NCI-H1694 treated with DMSO at 0.1 percent for 48 hours (cell line): ENCODE results near the gene TREML2.
"Not testable (repeated sequence)": the region's sequence is repeated elsewhere in the genome, so short reads cannot be mapped to it uniquely, and the experiment has no call there.

Source experiments
- DNase-seq: peaks from one replicate; lab custom pipeline; 2025; lab: John Stamatoyannopoulos, UW

TREML2 gene, protein sequence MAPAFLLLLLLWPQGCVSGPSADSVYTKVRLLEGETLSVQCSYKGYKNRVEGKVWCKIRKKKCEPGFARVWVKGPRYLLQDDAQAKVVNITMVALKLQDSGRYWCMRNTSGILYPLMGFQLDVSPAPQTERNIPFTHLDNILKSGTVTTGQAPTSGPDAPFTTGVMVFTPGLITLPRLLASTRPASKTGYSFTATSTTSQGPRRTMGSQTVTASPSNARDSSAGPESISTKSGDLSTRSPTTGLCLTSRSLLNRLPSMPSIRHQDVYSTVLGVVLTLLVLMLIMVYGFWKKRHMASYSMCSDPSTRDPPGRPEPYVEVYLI

DNA sequence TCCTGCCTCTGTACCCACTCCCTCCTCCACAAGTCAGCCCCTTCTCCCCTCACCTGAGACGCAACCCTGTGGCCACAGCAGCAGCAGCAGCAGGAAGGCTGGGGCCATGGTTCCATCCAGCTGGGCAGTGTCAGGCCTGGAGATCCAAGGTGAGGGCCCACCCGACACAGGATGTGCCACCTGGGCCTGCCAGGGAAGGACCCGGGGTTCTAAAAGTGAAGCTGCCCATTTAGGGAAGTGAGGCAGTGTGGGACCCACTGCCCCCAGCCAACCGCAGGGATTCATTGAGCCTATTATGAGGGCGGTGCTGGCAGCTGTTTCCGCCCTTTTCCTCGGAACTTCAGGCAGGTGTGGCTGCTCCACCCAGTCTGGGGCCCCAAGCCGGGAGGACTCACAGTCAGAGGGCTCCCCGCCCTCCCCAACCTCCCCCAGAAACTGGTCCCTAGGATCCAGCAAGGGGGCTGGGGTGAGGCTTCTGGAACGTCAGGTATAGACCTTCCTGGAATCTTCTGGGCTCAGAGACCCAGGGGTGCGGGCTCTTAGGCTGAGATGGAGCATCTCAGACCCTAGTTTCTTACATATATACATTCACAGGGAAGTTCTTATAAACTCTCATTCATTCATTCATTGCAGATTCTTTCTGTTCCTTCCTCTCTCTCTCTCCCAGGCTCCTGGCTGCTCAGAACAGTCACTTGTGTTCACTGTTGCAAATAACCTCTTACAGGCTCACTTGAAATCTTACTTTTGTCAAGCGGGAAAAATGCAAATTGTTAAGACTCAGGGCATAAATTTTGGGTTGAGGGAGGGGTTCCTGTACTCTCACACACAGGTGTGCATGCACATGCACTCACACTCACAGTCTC is at the start of gene TREML2:
TREML2 (minus strand) TSS at position 249 of the 863 bp plus-strand sequence; CDS start at position 108, 141 bp downstream.
- DNase-seq, result no peak

DNA sequence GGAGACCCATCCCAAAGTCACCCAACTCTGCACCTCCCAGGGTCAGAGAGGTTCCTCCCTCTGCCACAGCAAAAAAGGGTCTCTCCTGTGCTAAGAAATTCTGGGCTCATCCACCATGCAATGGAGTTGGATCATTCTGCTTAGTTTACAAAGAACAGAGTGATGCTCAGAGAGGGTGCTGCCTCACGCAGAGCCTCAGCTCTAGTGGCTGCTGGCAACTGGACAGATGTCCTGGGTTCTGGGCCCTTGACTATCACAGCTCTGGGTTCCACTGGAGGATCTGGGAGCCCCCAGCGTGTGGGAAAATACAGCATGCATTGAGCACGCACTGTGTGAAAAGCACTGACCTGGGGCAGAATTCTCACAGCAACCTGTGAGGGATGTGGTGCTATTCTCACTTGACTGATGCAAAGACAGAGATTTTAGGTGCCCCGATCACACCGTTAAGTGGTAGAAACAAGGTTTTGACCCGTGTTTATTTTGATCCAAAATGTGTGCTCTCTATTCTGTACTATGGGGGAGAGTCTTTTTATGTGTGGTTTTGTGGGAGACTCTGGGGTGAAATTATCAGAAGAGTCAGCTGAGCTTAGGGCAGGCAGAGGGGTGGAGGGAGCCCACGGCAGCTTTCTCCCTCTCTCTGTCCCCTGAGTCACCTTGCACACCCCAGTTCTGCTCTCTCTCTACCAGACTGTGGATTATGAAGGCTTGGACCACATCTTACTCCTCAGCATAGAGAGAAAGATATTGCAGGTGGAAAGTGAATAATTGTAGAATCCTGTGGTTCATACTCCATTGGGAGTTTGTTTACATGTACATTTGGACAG is 47.1 kb upstream of the TREML2 start:
- no peak for DNase-seq

DNA sequence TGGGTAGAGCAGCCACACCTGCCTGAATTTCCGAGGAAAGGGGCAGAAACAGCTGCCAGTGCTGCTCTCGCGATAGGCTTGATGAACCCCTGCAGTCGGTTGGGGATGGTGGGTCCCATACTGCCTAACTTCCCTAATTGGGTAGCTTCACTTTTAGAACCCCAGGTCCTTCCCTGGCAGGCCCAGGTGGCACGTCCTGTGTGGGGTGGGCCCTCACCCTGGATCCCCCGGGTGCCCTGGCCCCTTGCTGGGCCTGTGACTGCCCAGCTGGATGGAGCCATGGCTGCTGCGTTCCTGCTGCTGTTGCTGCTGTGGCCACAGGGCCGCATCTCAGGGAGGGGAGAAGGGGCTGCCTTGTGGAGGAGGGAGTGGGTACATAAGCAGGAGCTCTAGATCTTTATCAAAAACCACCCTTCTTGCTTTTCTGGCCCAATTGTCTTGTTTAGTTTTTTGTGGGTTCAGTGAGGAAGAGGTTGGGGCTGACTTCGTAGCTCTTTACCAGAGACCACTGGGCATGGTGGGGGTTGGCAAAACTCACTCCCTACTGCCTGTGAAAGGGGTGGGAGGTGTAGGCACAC is 46.4 kb upstream of the TREML2 start:
- no peak for DNase-seq

DNA sequence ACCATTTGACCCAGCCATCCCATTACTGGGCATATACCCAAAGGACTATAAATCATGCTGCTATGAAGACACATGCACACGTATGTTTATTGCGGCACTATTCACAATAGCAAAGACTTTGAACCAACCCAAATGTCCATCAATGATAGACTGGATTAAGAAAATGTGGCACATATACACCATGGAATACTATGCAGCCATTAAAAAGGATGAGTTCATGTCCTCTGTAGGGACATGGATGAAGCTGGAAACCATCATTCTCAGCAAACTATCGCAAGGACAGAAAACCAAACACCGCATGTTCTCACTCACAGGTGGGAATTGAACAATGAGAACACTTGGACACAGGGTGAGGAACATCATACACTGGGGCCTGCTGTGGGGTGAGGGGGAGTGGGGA is 45.6 kb upstream of the TREML2 start:
- DNase-seq, result not testable (repeated sequence)

DNA sequence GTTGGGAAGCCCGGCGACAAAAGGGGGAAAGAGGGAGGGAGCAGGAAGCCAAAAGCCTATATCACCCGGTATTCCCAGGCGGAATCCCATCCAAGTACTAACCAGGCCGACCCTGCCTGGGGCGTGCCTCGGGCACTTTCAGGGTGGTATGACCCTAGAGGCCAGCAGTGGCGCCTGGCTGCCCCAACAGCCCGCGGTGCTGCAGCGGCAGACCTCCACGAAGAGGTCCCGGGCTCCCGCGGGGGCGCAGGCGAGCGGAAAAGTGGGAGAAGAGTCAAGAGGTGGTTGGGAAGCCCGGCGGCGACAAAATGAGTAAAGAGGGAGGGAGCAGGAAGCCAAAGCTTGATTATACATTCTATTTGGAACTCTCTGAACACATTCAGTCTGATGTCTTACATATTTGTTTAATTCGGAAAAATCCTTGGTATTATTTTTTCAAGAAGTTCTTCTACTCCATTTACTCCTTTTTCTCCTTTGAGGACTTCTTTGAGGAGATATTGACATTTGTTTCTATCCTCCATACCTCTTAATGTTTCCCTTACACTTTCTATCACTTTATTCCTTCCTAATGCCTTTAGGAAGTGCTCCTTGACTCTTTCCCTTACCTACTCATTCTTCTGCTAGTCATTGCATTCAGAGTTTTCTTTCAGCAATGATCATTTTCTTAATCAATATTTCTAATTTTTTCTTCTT is 38.7 kb upstream of the TREML2 start:
- DNase-seq, result no peak

DNA sequence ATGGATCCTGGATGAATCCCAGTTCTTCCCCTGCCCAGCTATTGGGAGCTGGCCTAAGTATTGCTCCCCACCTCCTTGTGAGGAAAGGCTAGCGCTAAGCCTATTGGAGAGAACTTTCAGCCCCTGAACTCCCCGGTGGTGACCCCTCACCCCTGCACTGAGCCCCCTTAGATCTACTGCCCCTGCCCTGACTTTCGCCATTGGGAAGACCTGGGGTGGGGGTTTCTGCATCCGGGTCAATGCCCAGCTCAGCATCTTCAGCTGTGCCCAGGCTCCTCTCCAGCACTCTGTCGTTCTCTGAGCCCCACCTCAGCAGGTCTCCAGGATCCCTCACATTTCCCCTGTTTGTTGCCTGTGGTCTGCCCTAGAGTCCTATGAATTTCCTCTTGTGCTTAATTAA is 36.2 kb upstream of the TREML2 start:
- DNase-seq, result no peak

DNA sequence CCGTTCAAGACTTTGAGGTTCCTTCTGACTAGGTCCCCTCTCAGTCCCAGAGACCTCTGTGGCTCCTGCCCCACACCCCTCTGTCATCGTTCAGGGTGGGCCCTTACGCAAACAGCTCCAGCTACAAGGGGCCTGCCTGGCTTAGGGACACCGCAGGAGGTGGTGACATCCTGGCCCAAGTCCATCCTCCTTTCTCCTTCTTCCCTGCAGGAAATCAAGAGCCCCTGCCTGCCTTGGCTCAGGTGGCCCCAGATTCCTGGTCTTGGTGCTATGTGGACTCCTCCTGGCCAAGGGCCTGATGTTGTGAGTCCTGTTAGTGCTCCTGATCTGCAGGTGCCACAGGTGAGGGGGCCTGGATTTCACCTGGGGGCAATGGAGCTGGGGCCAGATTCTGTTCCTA is 35.3 kb upstream of the TREML2 start:
- DNase-seq, result no peak

DNA sequence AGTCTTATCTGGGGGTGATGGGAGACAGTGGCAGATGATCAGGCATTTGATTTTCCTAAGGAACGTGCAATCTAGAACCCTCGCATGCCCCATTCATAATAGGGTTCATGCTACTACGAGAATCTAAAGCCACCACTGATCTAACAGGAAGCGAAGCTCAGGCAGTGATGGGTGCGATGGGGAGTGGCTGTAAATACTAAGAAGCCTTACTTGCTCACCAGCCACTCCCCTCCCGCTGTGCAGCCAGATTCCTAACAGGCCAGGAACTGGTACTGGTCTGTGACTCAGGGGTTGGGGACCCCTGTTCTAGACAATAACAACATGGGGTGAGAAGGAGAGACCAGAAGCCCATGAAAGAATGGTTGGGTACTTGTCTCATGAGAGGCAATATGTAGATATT is 31.7 kb upstream of the TREML2 start:
- no peak for DNase-seq

DNA sequence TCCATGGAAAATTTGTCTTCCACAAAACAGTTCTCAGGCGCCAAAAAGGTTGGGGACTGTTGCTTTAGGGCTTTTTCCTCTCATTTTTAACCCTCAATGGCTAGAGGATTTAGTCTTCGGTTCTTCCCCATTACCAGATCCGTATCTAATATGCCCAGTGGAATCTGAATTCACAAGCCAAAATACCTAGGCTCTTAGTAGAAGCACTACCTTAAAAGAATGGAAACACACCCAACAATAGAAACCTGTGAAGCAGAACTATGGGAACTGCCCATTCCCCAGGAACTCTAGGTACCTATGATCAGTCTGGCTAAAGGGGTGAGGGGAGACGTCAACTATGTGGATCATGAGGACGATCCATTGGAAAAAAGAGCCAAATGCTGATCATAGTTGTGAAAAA is 30.3 kb upstream of the TREML2 start:
- no peak for DNase-seq

DNA sequence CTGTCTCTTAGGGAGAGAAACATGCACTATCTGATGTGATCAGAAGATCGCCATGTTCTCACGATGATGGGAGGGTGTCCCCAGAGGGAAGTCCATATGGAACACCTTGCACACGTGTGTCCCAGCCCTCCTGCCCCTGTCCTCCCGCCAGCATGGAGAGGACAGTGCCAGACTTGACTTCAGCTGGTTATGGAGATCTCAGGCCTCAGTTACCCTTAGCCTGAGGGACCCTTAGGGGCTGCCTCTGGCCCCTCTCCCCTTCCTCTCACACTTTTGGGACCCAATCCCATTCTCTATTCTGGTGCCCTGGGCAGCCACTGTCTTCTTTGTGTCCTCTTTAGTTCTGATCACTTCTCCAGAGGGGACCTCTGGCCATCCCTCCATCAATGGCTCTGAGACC is 28.8 kb upstream of the TREML2 start:
- no peak for DNase-seq

DNA sequence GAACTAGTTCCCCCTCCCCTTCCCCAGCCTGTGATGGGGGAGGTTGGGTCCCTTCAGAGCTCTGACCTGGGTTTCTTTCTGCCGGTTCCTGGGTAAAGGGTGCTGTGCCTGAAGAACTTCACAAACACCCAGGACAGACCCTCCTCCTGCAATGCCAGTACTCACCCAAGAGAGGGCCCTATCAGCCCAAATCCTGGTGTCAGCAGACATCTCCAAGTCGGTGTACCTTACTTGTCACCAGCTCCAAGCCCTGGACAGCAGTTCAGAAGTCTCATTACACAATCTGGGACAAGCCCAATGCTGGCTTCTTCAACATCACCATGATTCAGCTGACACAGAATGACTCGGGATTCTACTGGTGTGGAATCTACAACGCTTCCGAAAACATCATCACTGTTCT is 27.7 kb upstream of the TREML2 start:
- DNase-seq, result no peak

DNA sequence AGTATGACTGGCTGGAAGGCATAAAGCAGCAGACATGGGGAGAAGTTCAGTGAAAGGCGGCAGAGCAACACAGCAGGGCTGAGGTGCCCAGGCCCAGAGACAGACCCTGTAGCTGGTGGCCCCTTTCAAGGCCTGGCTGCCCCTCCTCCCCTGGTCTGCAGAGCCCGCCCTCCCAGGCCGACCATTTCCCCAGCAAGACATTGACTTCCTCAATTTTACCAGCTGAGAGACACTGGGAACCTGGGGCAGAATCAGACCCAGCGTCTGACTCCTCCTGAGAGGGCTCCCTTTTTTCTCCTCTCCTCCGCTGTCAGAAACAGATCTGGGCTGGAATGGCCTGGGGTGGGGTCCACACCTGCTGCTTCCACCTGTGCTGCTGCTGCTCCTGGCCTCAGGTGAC is 27.1 kb upstream of the TREML2 start, which contains the start of gene TREML4:
TREML4 (plus strand) TSS at position 254 of the 400 bp plus-strand sequence; CDS start at position 333, 79 bp downstream.
- no peak for DNase-seq

DNA sequence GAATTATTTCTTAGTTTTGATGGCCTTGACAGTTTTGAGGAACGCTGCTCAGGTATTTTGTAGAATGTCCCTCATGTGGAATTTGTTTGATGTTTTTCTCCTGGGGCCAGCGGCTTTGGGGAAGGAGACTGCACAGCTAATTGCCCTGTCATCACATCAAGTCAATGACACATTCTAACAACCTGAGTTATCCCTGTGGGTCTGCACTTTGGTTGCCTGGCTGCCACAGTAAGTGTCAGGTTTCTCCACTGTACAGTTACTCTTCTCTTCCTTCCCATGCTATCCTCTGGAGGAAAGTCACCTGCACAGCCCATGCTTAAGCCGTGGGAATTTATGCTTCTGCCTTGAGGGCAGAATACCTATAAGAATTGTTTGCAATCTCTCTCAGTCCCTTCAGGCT is 25.8 kb upstream of the TREML2 start:
- no peak for DNase-seq

DNA sequence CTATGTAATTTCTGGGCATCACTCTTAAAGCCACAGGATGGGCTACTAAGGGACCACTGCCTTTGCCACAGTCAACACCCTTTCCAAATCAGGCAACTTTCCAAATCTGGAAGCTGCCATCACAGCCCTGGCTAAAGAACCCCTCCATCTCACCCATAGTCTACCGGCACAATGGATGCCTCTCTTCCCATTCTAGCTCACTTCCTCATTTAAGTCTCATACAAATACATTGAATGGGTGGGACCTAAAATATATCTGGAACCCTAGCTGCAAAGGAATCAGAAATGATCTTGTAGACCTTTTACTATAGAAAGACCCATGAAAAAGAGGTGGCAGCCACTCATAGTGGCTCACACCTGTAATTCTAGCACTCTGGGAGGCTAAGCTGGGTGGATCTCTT is 23.9 kb upstream of the TREML2 start:
- DNase-seq, result no peak

DNA sequence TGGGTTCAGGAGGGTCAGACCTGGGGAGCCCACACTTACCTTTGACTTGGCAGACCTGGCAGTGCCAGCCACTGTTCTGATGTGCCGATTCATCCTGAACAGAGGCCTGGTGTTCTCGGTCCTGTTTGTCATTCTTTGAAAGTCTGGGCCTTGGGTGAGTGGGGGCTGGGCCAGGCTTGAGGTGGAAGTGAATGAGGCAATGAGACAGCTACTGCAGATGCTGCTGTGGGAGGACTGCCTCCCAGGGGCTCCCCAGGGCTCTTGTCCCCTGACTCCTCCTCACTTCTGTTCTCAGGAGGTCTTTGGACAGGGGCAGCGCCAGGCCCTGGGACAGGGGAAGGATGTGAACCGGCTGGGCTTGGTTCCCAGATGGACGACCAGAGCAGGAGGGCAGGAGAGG is 21.6 kb upstream of the TREML2 start:
- DNase-seq, result no peak

DNA sequence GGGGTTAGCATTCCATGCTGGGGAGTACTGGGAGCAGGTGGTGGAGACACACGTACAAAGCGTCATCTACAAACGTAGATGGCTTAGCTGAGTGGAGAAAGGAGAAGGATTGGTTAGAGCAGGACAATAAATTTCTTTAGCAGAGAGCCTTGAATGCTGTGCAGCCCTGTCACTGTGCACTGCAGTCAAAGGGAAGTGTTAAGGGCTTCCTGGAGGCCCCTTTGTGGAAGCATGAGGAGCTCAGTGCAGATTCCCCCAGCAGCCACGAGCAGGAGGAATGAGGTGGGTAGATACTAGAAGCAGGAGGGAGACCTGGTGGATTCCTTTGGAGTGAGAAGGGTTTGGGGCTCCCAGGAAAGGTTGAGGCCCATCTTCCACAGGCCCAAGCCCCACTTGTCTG is 21.1 kb upstream of the TREML2 start:
- DNase-seq, result no peak

DNA sequence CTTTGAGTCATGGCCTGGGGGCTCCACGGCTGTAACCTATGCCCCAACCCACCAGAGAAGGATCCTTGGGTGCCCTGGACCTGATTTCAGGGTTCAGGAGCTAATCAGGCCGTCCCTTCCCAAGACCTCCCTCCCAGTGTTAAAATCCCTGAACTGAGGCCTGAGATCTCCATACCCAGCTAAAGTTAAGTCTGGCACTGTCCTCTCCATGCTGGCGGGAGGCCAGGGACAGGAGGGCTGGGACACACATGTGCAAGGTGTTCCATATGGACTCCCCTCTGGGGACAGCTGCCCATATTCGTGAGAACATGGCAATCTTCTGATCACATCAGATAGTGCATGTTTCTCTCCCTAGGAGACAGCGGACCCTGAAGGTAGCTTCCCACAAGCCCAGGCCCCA is 15.7 kb upstream of the TREML2 start:
- DNase-seq, result no peak

DNA sequence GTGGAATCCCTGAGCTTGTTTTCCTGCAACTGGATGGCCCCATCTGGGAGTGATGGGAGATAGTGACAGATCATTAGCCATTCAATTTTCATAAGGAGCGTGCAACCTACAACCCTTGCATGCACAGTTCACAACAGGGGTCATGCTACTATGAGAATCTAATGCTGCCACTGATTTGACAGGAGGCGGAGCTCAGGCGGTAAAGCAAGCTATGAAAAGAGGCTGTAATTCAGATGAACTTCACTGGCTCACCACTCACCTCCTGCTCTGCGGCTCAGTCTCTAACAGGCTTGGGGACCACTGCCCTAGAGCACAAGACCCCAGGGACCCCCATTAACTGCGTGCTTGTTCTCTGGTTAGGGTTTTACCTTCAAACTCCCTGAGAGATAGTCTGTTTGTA is 14.8 kb upstream of the TREML2 start:
- DNase-seq, result no peak

DNA sequence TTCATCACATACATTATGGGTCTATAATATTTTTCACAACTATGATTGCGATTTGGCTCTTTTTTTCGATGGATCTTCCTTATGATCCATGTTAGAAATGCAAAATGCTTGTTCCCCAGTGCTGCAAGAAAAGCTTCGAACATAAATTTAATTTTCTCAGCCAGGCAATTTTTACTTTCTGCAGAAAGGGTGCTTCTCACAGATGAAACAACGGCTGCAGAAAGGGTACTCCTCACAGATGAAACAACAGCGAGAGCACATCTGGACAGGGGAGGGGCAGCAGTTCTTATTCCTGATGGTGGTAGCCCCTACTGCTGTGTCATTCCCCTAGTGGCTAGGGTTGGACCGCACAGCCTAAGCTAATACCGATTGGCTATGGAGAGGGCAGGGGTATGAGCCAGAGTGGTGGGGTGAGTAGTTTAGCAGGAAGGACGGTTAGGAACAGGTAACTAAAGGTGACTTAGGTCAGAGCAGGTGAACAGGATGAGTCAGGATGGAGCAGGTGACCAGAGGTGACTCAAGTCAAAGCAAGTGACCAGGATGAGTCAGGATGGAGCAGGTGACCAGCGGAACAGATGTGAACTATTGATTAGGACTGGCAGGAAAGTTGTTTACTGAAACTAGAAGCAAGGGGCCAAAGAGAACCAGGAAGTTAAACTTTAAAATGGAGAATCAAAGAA is 13.8 kb upstream of the TREML2 start:
- DNase-seq, result no peak

DNA sequence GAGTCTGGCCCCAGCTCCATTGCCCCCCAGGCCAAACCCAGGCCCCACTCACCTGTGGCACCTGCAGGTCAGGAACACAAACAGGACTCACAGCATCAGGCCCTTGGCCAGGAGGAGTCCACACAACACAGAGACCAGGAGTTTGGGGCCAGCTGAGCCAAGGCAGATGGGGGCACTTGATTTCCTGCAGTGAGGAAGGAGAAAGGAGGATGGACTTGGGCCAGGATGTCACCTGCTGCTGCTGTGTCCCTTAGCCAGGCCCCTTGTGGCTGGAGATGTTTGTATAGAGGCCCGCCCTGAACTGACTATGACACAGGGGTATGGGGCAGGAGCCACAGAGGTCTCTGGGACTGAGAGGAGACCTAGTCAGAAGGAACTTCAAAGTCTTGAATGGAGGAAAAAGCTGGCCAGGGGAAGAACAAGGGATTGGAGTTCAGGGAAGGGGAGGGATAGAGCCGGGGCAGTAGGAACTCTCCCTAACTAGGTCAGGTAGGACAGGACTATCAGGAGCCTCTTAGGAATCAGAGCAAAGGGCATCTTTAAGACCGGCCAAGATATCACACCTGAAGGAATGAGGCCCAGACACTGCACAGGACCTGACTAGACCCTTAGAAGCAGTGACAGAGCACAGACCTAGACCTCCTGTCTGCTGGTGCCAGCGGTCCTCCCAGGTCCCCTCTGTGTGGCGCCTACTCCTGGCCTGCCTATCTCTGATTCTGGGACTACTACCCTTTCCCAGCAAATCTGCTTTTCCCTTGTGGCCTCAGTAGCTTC is 8.8 kb upstream of the TREML2 start:
- no peak for DNase-seq
